GM19463 (cell line): ENCODE results near the gene ZNF79.
"Not testable (repeated sequence)": the region's sequence is repeated elsewhere in the genome, so short reads cannot be mapped to it uniquely, and the experiment has no call there.

ENCODE experiments used
- ATAC-seq: cut with Tn5 transposase; IDR thresholded peaks from one replicate; pipeline ENCODE4 v1.9.1; 2021; ENCODE audit warnings: mild to moderate bottlenecking, moderate library complexity; ENCODE audit not compliant: unreplicated experiment

The ZNF79 gene

GRCh38 chr9:127451858-127452656, 27.9 kb downstream of the ZNF79 start:
- no peak for ATAC-seq

GRCh38 chr9:127452691-127453090, 28.5 kb downstream of the ZNF79 start:
- ATAC-seq, result no peak

GRCh38 chr9:127455324-127455992, 31.3 kb downstream of the ZNF79 start:
- ATAC-seq, result no peak

- no peak for ATAC-seq
Measured at GRCh38 chr9:127457191-127457878, 33.2 kb downstream of the ZNF79 start.

- ATAC-seq, result no peak
Measured at GRCh38 chr9:127458921-127459320, 34.7 kb downstream of the ZNF79 start.

GRCh38 chr9:127463382-127463781, 39.2 kb downstream of the ZNF79 start:
- no peak for ATAC-seq

GRCh38 chr9:127463911-127464310, 39.7 kb downstream of the ZNF79 start:
- no peak for ATAC-seq

GRCh38 chr9:127466407-127466917, 42.3 kb downstream of the ZNF79 start:
- not testable (repeated sequence) for ATAC-seq

- ATAC-seq, result no peak
Measured at GRCh38 chr9:127467621-127468020, 43.4 kb downstream of the ZNF79 start.

- ATAC-seq, result no peak
Measured at GRCh38 chr9:127470662-127471061, 46.5 kb downstream of the ZNF79 start.

- no peak for ATAC-seq
Measured at GRCh38 chr9:127473501-127473900, 49.3 kb downstream of the ZNF79 start.

GRCh38 chr9:127473932-127474331, 49.8 kb downstream of the ZNF79 start:
- ATAC-seq, result no peak

GRCh38 chr9:127474592-127474991, 50.4 kb downstream of the ZNF79 start:
- ATAC-seq, result no peak

GRCh38 chr9:127479507-127480081, 55.4 kb downstream of the ZNF79 start:
- ATAC-seq, result no peak

- ATAC-seq, result no peak
Measured at GRCh38 chr9:127482662-127483061, 58.5 kb downstream of the ZNF79 start.

GRCh38 chr9:127485995-127486394, 61.8 kb downstream of the ZNF79 start:
- ATAC-seq, result no peak

- no peak for ATAC-seq
Measured at GRCh38 chr9:127488946-127489345, 64.8 kb downstream of the ZNF79 start.

- ATAC-seq, result no peak
Measured at GRCh38 chr9:127489471-127490115, 65.4 kb downstream of the ZNF79 start.

- ATAC-seq, result no peak
Measured at GRCh38 chr9:127490535-127491230, 66.5 kb downstream of the ZNF79 start.

- no peak for ATAC-seq
Measured at GRCh38 chr9:127491516-127491915, 67.3 kb downstream of the ZNF79 start.
